ENCODE measurements around the gene ADAM11. TPM values are rescaled to one million over a fixed set of nuclear protein-coding genes. Genes with fewer than 3 reads are reported as not detected.
"Not testable (repeated sequence)": the region's sequence is repeated elsewhere in the genome, so short reads cannot be mapped to it uniquely, and the experiment has no call there.

The ADAM11 gene
- total and polyA plus RNA-seq, 2 of the 4 experiments (the other 2 are of a cell fraction): 0.36 to 0.53 TPM

GRCh38 chr17:44820631-44821212 is 61.9 kb downstream of the ADAM11 start:
- H3K9me3 ChIP-seq (ENCODE audit: control insufficient read depth, insufficient read depth, low read length): no peaks in the 10 kb centered on the region
- intact Hi-C loops (cut with micrococcal nuclease): loop anchor here (2.0 kb wide), 1 partner anchor 26 kb away; no protein-coding TSS in a partner anchor
- peak overlapping the region; percentile 56; the same call in 1 of the 2 replicates for H2BK20ac ChIP-seq (ENCODE audit: low read depth, low read length)
- H2BK15ac ChIP-seq (ENCODE audit: low read depth, low read length): peak overlapping the region; percentile 29; the same call in 1 of the 3 replicates
- H2AFZ ChIP-seq (replicated peaks; ENCODE audit: low read length, poor library complexity): no peak overlapping the region
- dilution Hi-C loops (cut with HindIII; ENCODE audit: low sequenced_read_pairs, unreplicated experiment): no loop called here
- TF ChIP-seq FOS (IDR thresholded peaks at IDR 0.05; ENCODE audit: low read depth, low read length): peak; percentile 93
- no peak for TF ChIP-seq MAFK (IDR thresholded peaks at IDR 0.05; ENCODE audit: low read depth, low read length)
- TF ChIP-seq CEBPB (IDR thresholded peaks at IDR 0.05; ENCODE audit: low read depth, low read length): peak; percentile 50
- peak; percentile 94 for TF ChIP-seq BHLHE40 (IDR thresholded peaks at IDR 0.05; ENCODE audit: low read depth, low read length)
- peak overlapping the region; percentile 91; the same call in 1 of the 2 replicates for H3K4me2 ChIP-seq (ENCODE audit: low read depth, low read length)
- POLR2A ChIA-PET (ENCODE audit: unreplicated experiment): no interaction called here
- peak; percentile 91 for DNase-seq
- CTCF ChIA-PET: interaction anchor here (0.6 kb wide), 1 partner anchor 16 kb away, joined by 6 read pairs; no protein-coding TSS in a partner anchor
- H3K4ac ChIP-seq (ENCODE audit: low read depth, low read length): peak overlapping the region; percentile 68; the same call in 1 of the 2 replicates
- BruUV-seq (replicated peaks): no TSS peak
- H2AK9ac ChIP-seq (replicated peaks; ENCODE audit: low read depth, low read length, poor library complexity): no peak overlapping the region
- H2AK5ac ChIP-seq (ENCODE audit: low read depth, low read length): peak overlapping the region; percentile 51; the same call in 1 of the 2 replicates
- 0% methylated on average over 2 of the region's 7 CpGs; no CpG with 5 or more reads in 1 of the 2 experiments for WGBS, 2 experiments (ENCODE audit: extremely low coverage in 2 of 2, insufficient read length in 1 of 2)
- peak overlapping the region; percentile 67; the same call in 1 of the 2 replicates for H4K5ac ChIP-seq (ENCODE audit: low read depth, low read length)
- H3K14ac ChIP-seq (replicated peaks; ENCODE audit: low read depth, low read length): peak overlapping the region; percentile 41; the same call in 1 of the 2 replicates
- peak overlapping the region; percentile 97 for H2BK5ac ChIP-seq (ENCODE audit: low read depth, low read length, poor library complexity, severe bottlenecking)
- peaks cover 19% of the 10 kb centered on the region; the same call in 1 of the 2 replicates for H4K20me1 ChIP-seq (ENCODE audit: insufficient read depth, low read length)
- peaks cover 10 to 59% of the 10 kb centered on the region in 2 experiments; a peak in 3 of 4 replicates for H3K79me1 ChIP-seq (ENCODE audit: low read depth in 1 of 2, low read length in 2 of 2)
- peak overlapping the region; percentile 28; the same call in 1 of the 2 replicates for H4K91ac ChIP-seq (ENCODE audit: insufficient read depth, low read depth, low read length)
- no peak overlapping the region for H3K9ac ChIP-seq (ENCODE audit: low read depth, low read length)
- peak; percentile 91 for ATAC-seq (ENCODE audit: low read depth)
- H3K36me3 ChIP-seq (ENCODE audit: control insufficient read depth, insufficient read depth, low read length): no peaks in the 10 kb centered on the region; the same call in 1 of the 2 replicates
- no peaks in the 10 kb centered on the region for H3K27me3 ChIP-seq (ENCODE audit: control insufficient read depth, insufficient read depth, low read length)
- H4K8ac ChIP-seq (ENCODE audit: low read depth in 2 of 2, low read length in 2 of 2): peak overlapping the region; percentile 18 to 70; a peak in 3 of 4 replicates
- no peak overlapping the region for H3K4me3 ChIP-seq (ENCODE audit: insufficient read depth, low read depth, low read length)
- peak overlapping the region; percentile 72 for H2BK120ac ChIP-seq (ENCODE audit: low read depth, low read length)
- in situ Hi-C loops (cut with MboI; ENCODE audit: low sequenced_read_pairs): no loop called here
- H3K23ac ChIP-seq (ENCODE audit: low read depth, low read length): peak overlapping the region; percentile 24; the same call in 1 of the 2 replicates
- peak overlapping the region; percentile 57 for H3K56ac ChIP-seq (ENCODE audit: extremely low read depth, insufficient read depth, low read length)
- peaks cover 5% of the 10 kb centered on the region for H3K9me1 ChIP-seq (ENCODE audit: insufficient read depth, low read length)
- H3K4me1 ChIP-seq (ENCODE audit: control insufficient read depth, insufficient read depth, low read length): peaks cover 11% of the 10 kb centered on the region; the same call in 1 of the 2 replicates
- peak overlapping the region; percentile 85; the same call in 1 of the 2 replicates for H3K18ac ChIP-seq (ENCODE audit: low read depth, low read length)
- H3K27ac ChIP-seq (ENCODE audit: insufficient read depth, low read length): no peak overlapping the region

- dilution Hi-C loops (cut with HindIII; ENCODE audit: low sequenced_read_pairs, unreplicated experiment); H3K4ac ChIP-seq (ENCODE audit: low read depth, low read length); H2BK20ac ChIP-seq (ENCODE audit: low read depth, low read length); H3K9me3 ChIP-seq (ENCODE audit: control insufficient read depth, insufficient read depth, low read length); ATAC-seq (ENCODE audit: low read depth); POLR2A ChIA-PET (ENCODE audit: unreplicated experiment); H3K27ac ChIP-seq (ENCODE audit: insufficient read depth, low read length); H3K9me1 ChIP-seq (ENCODE audit: insufficient read depth, low read length); H2BK120ac ChIP-seq (ENCODE audit: low read depth, low read length); H3K14ac ChIP-seq (replicated peaks; ENCODE audit: low read depth, low read length); H2BK15ac ChIP-seq (ENCODE audit: low read depth, low read length); H4K8ac ChIP-seq (ENCODE audit: low read depth in 2 of 2, low read length in 2 of 2); H3K27me3 ChIP-seq (ENCODE audit: control insufficient read depth, insufficient read depth, low read length); DNase-seq; H3K4me2 ChIP-seq (ENCODE audit: low read depth, low read length); H2AFZ ChIP-seq (replicated peaks; ENCODE audit: low read length, poor library complexity); H4K91ac ChIP-seq (ENCODE audit: insufficient read depth, low read depth, low read length); H2AK9ac ChIP-seq (replicated peaks; ENCODE audit: low read depth, low read length, poor library complexity); H3K4me1 ChIP-seq (ENCODE audit: control insufficient read depth, insufficient read depth, low read length); H2BK5ac ChIP-seq (ENCODE audit: low read depth, low read length, poor library complexity, severe bottlenecking); H4K5ac ChIP-seq (ENCODE audit: low read depth, low read length); H2AK5ac ChIP-seq (ENCODE audit: low read depth, low read length); BruUV-seq (replicated peaks); CTCF ChIA-PET; H3K56ac ChIP-seq (ENCODE audit: extremely low read depth, insufficient read depth, low read length); H3K4me3 ChIP-seq (ENCODE audit: insufficient read depth, low read depth, low read length); H3K9ac ChIP-seq (ENCODE audit: low read depth, low read length); H3K18ac ChIP-seq (ENCODE audit: low read depth, low read length); H3K36me3 ChIP-seq (ENCODE audit: control insufficient read depth, insufficient read depth, low read length); intact Hi-C loops (cut with micrococcal nuclease); H3K23ac ChIP-seq (ENCODE audit: low read depth, low read length): not testable (repeated sequence)
- WGBS, 2 experiments (ENCODE audit: extremely low coverage in 2 of 2, insufficient read length in 1 of 2): 98% methylated on average over 5 of the region's 9 CpGs; no CpG with 5 or more reads in 1 of the 2 experiments
- in situ Hi-C loops (cut with MboI; ENCODE audit: low sequenced_read_pairs): loop anchor here (5.0 kb wide), 1 partner anchor 33 kb away; no protein-coding TSS in a partner anchor
- H3K79me1 ChIP-seq (ENCODE audit: low read depth in 1 of 2, low read length in 2 of 2): peaks cover 13 to 35% of the 10 kb centered on the region in 2 experiments
- H4K20me1 ChIP-seq (ENCODE audit: insufficient read depth, low read length): peaks cover 22% of the 10 kb centered on the region; the same call in 1 of the 2 replicates
These were observed 66.4 kb downstream of the ADAM11 start for GRCh38 chr17:44825236-44825635.

All from IMR-90 (cell line).